ENCODE measurements around the gene DYDC2. TPM values are rescaled to one million over a fixed set of nuclear protein-coding genes. Genes with fewer than 3 reads are reported as not detected.

The DYDC2 gene
- total and polyA plus RNA-seq, 9 of the 15 experiments (the other 6 are each of a cell fraction or from before 2014, with no cell fraction given) = 0.06 to 0.34 (median 0.15) TPM; not detected in 5

DNA sequence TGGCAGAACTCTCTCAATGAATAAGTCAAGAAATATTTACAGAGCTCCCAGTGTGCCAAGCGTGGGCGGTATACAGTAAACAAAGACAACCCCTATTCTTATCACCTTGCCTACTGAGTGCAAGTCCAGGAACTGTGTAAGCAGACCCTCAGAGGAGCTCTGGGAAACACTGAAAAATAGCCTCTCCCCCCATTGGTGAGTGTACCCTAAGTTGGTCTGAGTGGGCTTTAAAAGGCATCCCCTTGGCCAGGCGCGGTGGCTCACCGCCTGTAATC is 1.2 kb downstream of the DYDC2 start (continued):
- TF ChIP-seq, protein P1, sequence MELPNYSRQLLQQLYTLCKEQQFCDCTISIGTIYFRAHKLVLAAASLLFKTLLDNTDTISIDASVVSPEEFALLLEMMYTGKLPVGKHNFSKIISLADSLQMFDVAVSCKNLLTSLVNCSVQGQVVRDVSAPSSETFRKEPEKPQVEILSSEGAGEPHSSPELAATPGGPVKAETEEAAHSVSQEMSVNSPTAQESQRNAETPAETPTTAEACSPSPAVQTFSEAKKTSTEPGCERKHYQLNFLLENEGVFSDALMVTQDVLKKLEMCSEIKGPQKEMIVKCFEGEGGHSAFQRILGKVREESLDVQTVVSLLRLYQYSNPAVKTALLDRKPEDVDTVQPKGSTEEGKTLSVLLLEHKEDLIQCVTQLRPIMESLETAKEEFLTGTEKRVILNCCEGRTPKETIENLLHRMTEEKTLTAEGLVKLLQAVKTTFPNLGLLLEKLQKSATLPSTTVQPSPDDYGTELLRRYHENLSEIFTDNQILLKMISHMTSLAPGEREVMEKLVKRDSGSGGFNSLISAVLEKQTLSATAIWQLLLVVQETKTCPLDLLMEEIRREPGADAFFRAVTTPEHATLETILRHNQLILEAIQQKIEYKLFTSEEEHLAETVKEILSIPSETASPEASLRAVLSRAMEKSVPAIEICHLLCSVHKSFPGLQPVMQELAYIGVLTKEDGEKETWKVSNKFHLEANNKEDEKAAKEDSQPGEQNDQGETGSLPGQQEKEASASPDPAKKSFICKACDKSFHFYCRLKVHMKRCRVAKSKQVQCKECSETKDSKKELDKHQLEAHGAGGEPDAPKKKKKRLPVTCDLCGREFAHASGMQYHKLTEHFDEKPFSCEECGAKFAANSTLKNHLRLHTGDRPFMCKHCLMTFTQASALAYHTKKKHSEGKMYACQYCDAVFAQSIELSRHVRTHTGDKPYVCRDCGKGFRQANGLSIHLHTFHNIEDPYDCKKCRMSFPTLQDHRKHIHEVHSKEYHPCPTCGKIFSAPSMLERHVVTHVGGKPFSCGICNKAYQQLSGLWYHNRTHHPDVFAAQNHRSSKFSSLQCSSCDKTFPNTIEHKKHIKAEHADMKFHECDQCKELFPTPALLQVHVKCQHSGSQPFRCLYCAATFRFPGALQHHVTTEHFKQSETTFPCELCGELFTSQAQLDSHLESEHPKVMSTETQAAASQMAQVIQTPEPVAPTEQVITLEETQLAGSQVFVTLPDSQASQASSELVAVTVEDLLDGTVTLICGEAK (IDR thresholded peaks at IDR 0.05) = no peak
- TF ChIP-seq, protein P1 (CRISPR knock-in tag; IDR thresholded peaks at IDR 0.05) = no peak
